Right lobe of liver (tissue), 4 donors: ENCODE data around the gene UBE2G1.

Experiments used
- CTCF ChIP-seq, 4 donors: fragments of 200-600 bp in 3 of 4; fragments of 450-650 bp in 1 of 4; IDR thresholded peaks; one replicate each; pipeline versions ENCODE4 v1.5.1 to v1.8.0; 2016 to 2022; ENCODE audit warnings: antibody characterized with exemption in 4 of 4, mild to moderate bottlenecking in 2 of 4
- POLR2A ChIP-seq: fragments of 450-650 bp; IDR thresholded peaks from one replicate; pipeline ENCODE4 v1.6.1; 2017; ENCODE audit warnings: antibody characterized with exemption, mild to moderate bottlenecking
- donor health status: DM: no; HTN: no; CAD: no.
- donor health status: DM: no; HTN: no; CAD: no.
- donor health status: DM: no; HTN: yes; CAD: no.

- no peak for TF ChIP-seq CTCF (IDR thresholded peaks at IDR 0.05)
- TF ChIP-seq POLR2A = no peak
Measured at GRCh38 chr17:4248504-4249277, 117.8 kb downstream of the UBE2G1 start.
